GM21619 (cell line): ENCODE measurements around the gene FAH.

ENCODE experiments used
- ATAC-seq: cut with Tn5 transposase; IDR thresholded peaks from one replicate; pipeline ENCODE4 v1.9.1; 2021; ENCODE audit not compliant: unreplicated experiment

FAH gene

DNA sequence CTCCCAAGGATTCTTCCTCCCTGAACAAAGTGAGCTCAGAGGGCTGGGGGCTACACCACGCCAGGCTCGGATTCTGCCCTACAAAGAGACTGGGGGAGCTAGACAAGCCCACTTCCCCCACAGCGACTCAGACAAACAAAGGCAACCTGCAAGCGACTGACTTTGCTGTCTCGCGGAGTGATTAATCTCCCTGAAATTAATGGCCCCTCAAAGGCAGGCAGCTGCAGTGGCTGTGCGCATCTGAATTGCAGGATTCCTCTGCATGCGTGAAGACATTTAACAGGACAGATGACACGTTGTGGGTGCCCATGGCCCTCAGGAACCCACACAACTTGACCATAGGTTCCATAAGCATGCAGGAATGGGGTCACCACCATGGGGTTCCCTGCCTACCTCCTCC is 80.8 kb downstream of the FAH start:
- no peak for ATAC-seq

DNA sequence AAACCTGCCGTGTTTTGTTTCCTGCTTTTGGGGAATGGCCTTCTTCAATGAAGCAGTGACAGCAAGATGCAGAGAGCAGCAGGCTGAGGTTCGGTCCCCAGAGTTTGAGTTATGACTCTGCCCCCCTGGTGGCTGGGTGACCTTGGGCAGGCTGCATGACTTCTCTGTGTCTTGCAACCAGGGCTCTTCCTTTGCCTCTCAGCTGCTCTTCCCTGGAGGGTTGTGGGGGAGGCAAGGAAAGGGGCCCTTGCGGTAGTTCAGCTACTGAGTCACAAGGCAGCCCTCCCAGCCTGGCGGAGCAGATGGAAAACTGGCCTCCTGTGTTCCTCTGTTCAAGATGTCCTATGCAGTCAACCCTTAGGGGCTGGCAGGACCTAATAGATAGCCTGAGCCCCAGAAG is 82.1 kb downstream of the FAH start:
- no peak for ATAC-seq
